Panc1 (cell line): ENCODE results near the gene ZBTB7C. TPM values are rescaled to one million over a fixed set of nuclear protein-coding genes. Genes with fewer than 3 reads are reported as not detected.

ENCODE experiments used
- ATAC-seq: fragments of 200-7000 bp; cut with Tn5 transposase; 2 replicates; pipeline ENCODE4 v1.9.1; 2020; ENCODE audit warnings: mild to moderate bottlenecking, moderate library complexity
- BruUV-seq: library from RNA; stranded (reverse); fragments of 400-500 nt; replicated peaks from 2 replicates; lab custom pipeline; 2021; lab: Mats Ljungman, UMichigan
- CTCF ChIA-PET: fragments of 300-600 bp; sonication (Branson Sonifier 250); formaldehyde crosslinking; loops from one replicate; lab custom pipeline; 2022; ENCODE audit warnings: antibody characterized with exemption; lab: Charles Lee
- POLR2A ChIA-PET: fragments of 300-600 bp; sonication (Branson Sonifier 250); formaldehyde crosslinking; loops from one replicate; lab custom pipeline; 2022; ENCODE audit warnings: antibody characterized with exemption; lab: Charles Lee
- DNase-seq: peaks from one replicate; pipeline ENCODE4 v3.0.0-alpha.2; 2010; ENCODE audit warnings: low read depth, low spot score
- H3K27ac ChIP-seq: 2 replicates; pipeline ENCODE4 v1.5.1; 2011; ENCODE audit warnings: mild to moderate bottlenecking, low read length, inconsistent platforms
- H3K27me3 ChIP-seq: fragments of 200-500 bp; sonication (Bioruptor generic); 2 replicates; pipeline ENCODE4 v1.6.0; 2014; ENCODE audit warnings: low read length, inconsistent platforms; ENCODE audit not compliant: control insufficient read depth, insufficient read depth
- H3K36me3 ChIP-seq: fragments of 200-500 bp; sonication (Bioruptor generic); 2 replicates; pipeline ENCODE4 v1.5.1; 2014; ENCODE audit warnings: inconsistent platforms, mild to moderate bottlenecking, low read length, moderate library complexity; ENCODE audit not compliant: control insufficient read depth, insufficient read depth
- H3K4me1 ChIP-seq: 2 replicates; pipeline ENCODE4 v1.5.1; 2011; ENCODE audit warnings: inconsistent platforms, mild to moderate bottlenecking, low read length, moderate library complexity; ENCODE audit not compliant: control insufficient read depth, insufficient read depth
- H3K4me3 ChIP-seq, 2 experiments: 2 replicates each; pipeline ENCODE4 v1.5.1; 2011 to 2012; ENCODE audit warnings: low read depth in 2 of 2, low read length in 2 of 2, mild to moderate bottlenecking in 2 of 2, inconsistent platforms in 1 of 2, moderate library complexity in 1 of 2
- H3K9me3 ChIP-seq: fragments of 200-500 bp; sonication (Bioruptor generic); 2 replicates; pipeline ENCODE4 v1.5.1; 2014; ENCODE audit warnings: low read depth, mild to moderate bottlenecking, inconsistent platforms, low read length, moderate library complexity; ENCODE audit not compliant: control insufficient read depth, insufficient read depth
- CTCF ChIP-seq: fragments of 450-650 bp; IDR thresholded peaks from 2 replicates; pipeline ENCODE4 v1.5.1; 2017; ENCODE audit warnings: mild to moderate bottlenecking
- POLR2AphosphoS5 ChIP-seq: IDR thresholded peaks from 2 replicates; pipeline ENCODE4 v1.6.1; 2012; ENCODE audit warnings: mild to moderate bottlenecking, low read depth, low read length, moderate library complexity
- SIN3A ChIP-seq: IDR thresholded peaks from 2 replicates; pipeline ENCODE4 v1.6.1; 2012; ENCODE audit warnings: low read depth, mild to moderate bottlenecking, low read length, moderate library complexity, borderline replicate concordance; ENCODE audit not compliant: insufficient read depth
- TCF7L2 ChIP-seq: IDR thresholded peaks from 2 replicates; pipeline ENCODE4 v1.6.1; 2011; ENCODE audit warnings: mild to moderate bottlenecking, low read depth, low read length, inconsistent platforms
- in situ Hi-C: cut with HindIII; loops from 2 replicates; pipeline ENCODE4 v1.10.0; 2016; ENCODE audit warnings: low sequenced_read_pairs, low pct_unique_long_range_greater_than_20kb
- intact Hi-C: fragments of 100-400 bp; cut with micrococcal nuclease; formaldehyde crosslinking; loops from one replicate; pipeline ENCODE4 v1.10.0; 2022; ENCODE audit not compliant: unreplicated experiment
- total RNA-seq: library from RNA; stranded (reverse); gene quantifications from one replicate; pipeline ENCODE4 v1.2.1, GENCODE V29; 2021; ENCODE audit not compliant: unreplicated experiment
- TF ChIP-seq, protein P1 (sequence below), 2 experiments: IDR thresholded peaks; 2 replicates each; pipeline ENCODE4 v1.6.1; 2011 to 2012; ENCODE audit warnings: low read depth in 2 of 2, control low read depth in 1 of 2, low read length in 1 of 2, mild to moderate bottlenecking in 1 of 2, moderate library complexity in 1 of 2; ENCODE audit not compliant: insufficient read depth in 1 of 2

The ZBTB7C gene
- total RNA-seq, 1 experiment from 2014 or later, result 0.03 TPM

DNA sequence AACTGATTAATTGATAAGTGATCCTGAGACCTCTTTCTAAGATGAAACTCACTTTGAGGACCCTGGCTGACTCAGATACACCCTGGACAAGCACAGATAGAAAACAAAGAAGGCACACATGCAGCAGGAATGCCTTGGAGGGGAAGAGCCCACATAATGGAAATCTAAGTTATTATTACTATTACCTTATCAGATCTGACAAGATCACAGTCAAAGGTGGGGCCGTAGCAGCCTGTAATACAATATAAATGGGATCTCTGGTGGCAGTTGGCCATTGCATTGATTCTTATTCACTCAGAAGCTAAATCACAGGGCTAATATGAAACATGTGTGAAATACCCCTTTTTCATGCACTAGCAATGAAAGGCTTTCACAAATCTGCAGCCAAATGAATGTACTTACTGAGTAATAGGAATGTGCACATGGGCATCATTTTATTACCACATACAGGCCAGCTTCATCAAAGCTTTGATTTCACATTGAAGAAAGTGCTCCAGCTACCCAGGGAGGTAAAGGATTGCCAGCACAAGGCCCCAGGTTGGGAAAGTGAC, 84.0 kb downstream of the ZBTB7C start:
- no peak overlapping the region for H3K4me3 ChIP-seq
- TF ChIP-seq TCF7L2, result no peak
- TF ChIP-seq, protein P1, sequence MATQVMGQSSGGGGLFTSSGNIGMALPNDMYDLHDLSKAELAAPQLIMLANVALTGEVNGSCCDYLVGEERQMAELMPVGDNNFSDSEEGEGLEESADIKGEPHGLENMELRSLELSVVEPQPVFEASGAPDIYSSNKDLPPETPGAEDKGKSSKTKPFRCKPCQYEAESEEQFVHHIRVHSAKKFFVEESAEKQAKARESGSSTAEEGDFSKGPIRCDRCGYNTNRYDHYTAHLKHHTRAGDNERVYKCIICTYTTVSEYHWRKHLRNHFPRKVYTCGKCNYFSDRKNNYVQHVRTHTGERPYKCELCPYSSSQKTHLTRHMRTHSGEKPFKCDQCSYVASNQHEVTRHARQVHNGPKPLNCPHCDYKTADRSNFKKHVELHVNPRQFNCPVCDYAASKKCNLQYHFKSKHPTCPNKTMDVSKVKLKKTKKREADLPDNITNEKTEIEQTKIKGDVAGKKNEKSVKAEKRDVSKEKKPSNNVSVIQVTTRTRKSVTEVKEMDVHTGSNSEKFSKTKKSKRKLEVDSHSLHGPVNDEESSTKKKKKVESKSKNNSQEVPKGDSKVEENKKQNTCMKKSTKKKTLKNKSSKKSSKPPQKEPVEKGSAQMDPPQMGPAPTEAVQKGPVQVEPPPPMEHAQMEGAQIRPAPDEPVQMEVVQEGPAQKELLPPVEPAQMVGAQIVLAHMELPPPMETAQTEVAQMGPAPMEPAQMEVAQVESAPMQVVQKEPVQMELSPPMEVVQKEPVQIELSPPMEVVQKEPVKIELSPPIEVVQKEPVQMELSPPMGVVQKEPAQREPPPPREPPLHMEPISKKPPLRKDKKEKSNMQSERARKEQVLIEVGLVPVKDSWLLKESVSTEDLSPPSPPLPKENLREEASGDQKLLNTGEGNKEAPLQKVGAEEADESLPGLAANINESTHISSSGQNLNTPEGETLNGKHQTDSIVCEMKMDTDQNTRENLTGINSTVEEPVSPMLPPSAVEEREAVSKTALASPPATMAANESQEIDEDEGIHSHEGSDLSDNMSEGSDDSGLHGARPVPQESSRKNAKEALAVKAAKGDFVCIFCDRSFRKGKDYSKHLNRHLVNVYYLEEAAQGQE (IDR thresholded peaks at IDR 0.05; ENCODE audit: insufficient read depth in 1 of 2, low read depth in 2 of 2, low read length in 1 of 2), result no peak
- TF ChIP-seq POLR2AphosphoS5, result no peak
- TF ChIP-seq CTCF, result no peak
- TF ChIP-seq SIN3A, result no peak
- intact Hi-C loops, result no loop called here
- ChIA-PET POLR2A (no interaction called here), CTCF (interaction anchor here (0.7 kb wide), 1 partner anchor 148 kb away, joined by 5 read pairs; no protein-coding TSS in a partner anchor)
- no TSS peak for BruUV-seq
- H3K4me1 ChIP-seq, result no peaks in the 10 kb centered on the region
- no peaks in the 10 kb centered on the region for H3K27me3 ChIP-seq
- in situ Hi-C loops, result no loop called here
- H3K9me3 ChIP-seq, result no peaks in the 10 kb centered on the region
- H3K36me3 ChIP-seq, result no peaks in the 10 kb centered on the region
- ATAC-seq (no peak), DNase-seq (no peak)
- H3K27ac ChIP-seq, result no peak overlapping the region

- Histone ChIP-seq H3K27me3 (no peaks in the 10 kb centered on the region), H3K36me3 (no peaks in the 10 kb centered on the region), H3K4me3 (no peak overlapping the region), H3K27ac (no peak overlapping the region), H3K4me1 (no peaks in the 10 kb centered on the region), H3K9me3 (no peaks in the 10 kb centered on the region)
- BruUV-seq, result no TSS peak
- no peak for DNase-seq
- CTCF ChIA-PET, result no interaction called here
- intact Hi-C loops, result no loop called here
- POLR2A ChIA-PET, result interaction anchor here (0.5 kb wide), 1 partner anchor 1177 kb away, joined by 7 read pairs; no protein-coding TSS in a partner anchor
- TF ChIP-seq SIN3A (no peak), CTCF (no peak), POLR2AphosphoS5 (no peak)
- TF ChIP-seq, protein P1 (IDR thresholded peaks at IDR 0.05; ENCODE audit: insufficient read depth in 1 of 2, low read depth in 2 of 2, low read length in 1 of 2), result no peak
- ATAC-seq, result no peak
- in situ Hi-C loops, result no loop called here
These were observed 84.5 kb downstream of the ZBTB7C start for GRCh38 chr18:48324651-48325050.
